Right kidney (tissue), 1 donor: ENCODE results near the gene TRDN.

Experiments
- DNase-seq: peaks from one replicate; pipeline ENCODE4 v3.0.0-alpha.2; 2016

TRDN gene

DNA sequence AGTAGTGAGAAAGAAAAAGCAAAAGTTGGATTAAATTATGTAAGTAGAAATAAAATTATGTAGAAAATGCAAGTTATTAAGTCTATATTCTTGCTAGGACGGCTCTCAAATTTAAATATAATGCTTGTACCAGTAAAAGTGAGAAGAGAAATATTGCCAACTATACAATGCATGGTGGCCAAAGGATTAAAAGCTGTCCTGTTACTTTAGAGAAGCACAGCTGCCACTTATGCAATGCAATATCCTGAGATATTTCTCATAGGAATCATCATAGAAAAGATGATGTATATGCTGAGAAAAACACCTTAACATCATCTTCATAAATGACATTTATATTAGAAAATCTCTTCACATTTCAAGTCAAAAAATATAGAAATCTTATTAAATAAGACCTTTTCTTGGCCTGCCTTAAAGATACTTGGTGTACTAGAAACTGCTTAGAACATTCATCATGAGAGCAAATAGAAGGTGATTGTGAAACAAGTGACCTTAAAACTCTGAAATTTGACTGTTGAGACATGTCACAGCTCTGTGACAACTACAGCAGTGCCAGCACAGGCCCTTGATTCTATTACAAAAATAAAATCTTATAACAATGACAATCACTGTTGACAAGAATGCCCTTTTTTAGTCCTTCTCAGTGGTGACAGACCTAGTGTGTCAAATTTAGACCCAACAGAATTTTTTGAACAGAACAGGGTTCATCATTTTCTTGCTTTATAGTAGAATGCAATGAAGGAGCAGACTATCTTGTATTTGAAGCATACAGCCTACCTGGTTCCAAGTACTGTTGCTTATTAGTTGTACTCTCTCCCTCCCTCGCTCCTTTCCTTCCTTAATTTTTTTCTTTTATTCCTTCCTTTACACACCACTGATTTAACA, 467.6 kb downstream of the TRDN start:
- DNase-seq, result no peak

DNA sequence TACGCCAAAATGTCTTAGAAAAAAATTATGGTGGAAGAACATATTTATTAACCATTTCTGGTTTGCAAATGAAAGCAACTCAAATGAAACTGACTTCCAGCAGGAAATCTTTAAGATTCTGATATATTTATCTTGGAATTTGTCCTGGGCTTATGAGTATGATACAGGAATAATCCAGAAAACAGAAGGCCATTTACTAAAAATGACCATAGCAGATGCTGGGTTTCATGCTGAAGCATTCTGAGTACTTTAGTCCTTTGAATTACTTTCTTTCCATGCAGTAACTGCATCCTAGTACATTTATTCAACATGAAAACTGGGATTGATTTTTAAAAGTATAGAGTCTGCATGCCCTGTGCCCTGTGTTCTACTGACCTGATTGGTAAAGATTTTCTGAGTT, 468.3 kb downstream of the TRDN start:
- DNase-seq, result no peak
